NCI-H1048 (cell line): ENCODE measurements around the gene DDX21.
"Not testable (repeated sequence)": the region's sequence is repeated elsewhere in the genome, so short reads cannot be mapped to it uniquely, and the experiment has no call there.

Experiments used
- DNase-seq: peaks from one replicate; lab custom pipeline; 2025; lab: John Stamatoyannopoulos, UW

Gene DDX21

GRCh38 chr10:68988530-68989316 is 32.8 kb downstream of the DDX21 start, which contains the start of gene KIFBP:
TSS of gene KIFBP (plus strand) at chr10:68988803. CDS start at chr10:68988833, 30 bp downstream.
- peak; percentile 94 for DNase-seq

GRCh38 chr10:68989317-68989990 is 33.5 kb downstream of the DDX21 start:
- no peak for DNase-seq

- DNase-seq: no peak
These were observed 36.9 kb downstream of the DDX21 start for GRCh38 chr10:68992636-68993440.

GRCh38 chr10:68997211-68997610 is 41.2 kb downstream of the DDX21 start:
- DNase-seq: no peak

GRCh38 chr10:69004821-69005220 is 48.9 kb downstream of the DDX21 start:
- DNase-seq: no peak

- no peak for DNase-seq
These were observed 49.9 kb downstream of the DDX21 start for GRCh38 chr10:69005704-69006485.

GRCh38 chr10:69007260-69007659 is 51.3 kb downstream of the DDX21 start:
- no peak for DNase-seq

GRCh38 chr10:69009360-69009759 is 53.4 kb downstream of the DDX21 start:
- DNase-seq: no peak

- no peak for DNase-seq
These were observed 54.2 kb downstream of the DDX21 start for GRCh38 chr10:69010151-69010640.

- not testable (repeated sequence) for DNase-seq
These were observed 56.8 kb downstream of the DDX21 start for GRCh38 chr10:69012778-69013177.

- no peak for DNase-seq
These were observed 58.2 kb downstream of the DDX21 start for GRCh38 chr10:69014171-69014570.

GRCh38 chr10:69018613-69019012 is 62.6 kb downstream of the DDX21 start:
- no peak for DNase-seq

- no peak for DNase-seq
These were observed 66.6 kb downstream of the DDX21 start for GRCh38 chr10:69022611-69023010.

- DNase-seq: no peak
These were observed 69.5 kb downstream of the DDX21 start for GRCh38 chr10:69025370-69025896.

GRCh38 chr10:69033256-69033655 is 77.3 kb downstream of the DDX21 start:
- DNase-seq: no peak
